ENCODE results near the gene SMCO2. TPM values are rescaled to one million over a fixed set of nuclear protein-coding genes. Genes with fewer than 3 reads are reported as not detected.

The SMCO2 gene
- total RNA-seq, 1 experiment from 2014 or later, result not detected

DNA sequence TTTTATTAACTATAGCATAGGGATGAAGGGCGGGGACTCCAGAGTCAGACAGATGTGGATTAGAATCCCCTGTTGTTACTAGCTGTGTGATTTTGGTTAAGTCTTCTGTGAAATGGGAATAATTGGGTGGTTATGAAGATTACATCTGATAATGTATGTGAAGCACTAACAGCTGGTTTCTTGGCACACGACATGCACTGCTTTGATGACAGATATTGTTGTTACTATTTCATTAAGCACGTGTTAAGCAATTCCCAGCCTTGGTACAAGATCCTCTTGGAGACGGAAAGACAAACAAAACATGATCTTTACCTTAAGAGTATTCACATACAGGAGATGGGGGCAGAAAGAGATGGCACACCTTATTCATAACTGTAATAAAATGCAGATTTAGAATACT is 85.4 kb downstream of the SMCO2 start:
- CTCF ChIA-PET, result no interaction called here
- Histone ChIP-seq H3K9me3 (ENCODE audit: control insufficient read depth in 1 of 2, insufficient read depth in 1 of 2, low read depth in 1 of 2, low read length in 2 of 2) (no peaks in the 10 kb centered on the region), H3K4me2 (ENCODE audit: low read length) (no peak overlapping the region), H3K9ac (ENCODE audit: low read length) (no peak overlapping the region), H3K27me3 (ENCODE audit: insufficient read depth, low read length) (no peaks in the 10 kb centered on the region), H3K79me2 (ENCODE audit: insufficient read depth, low read length) (peaks cover 97% of the 10 kb centered on the region), H3K4me1 (ENCODE audit: control insufficient read depth in 1 of 2, insufficient read depth in 2 of 2, low read length in 2 of 2) (peaks cover 36% of the 10 kb centered on the region in 2 experiments), H3K9me2 (ENCODE audit: insufficient read depth) (no peaks in the 10 kb centered on the region), H4K20me1 (ENCODE audit: insufficient read depth) (no peaks in the 10 kb centered on the region), H3K4me3 (replicated peaks in 1 of 2; ENCODE audit: low read depth in 1 of 2, low read length in 2 of 2) (no peak overlapping the region), H3K36me3 (ENCODE audit: control insufficient read depth in 1 of 2, insufficient read depth in 2 of 2, low read length in 2 of 2) (no peaks in the 10 kb centered on the region), H2AFZ (ENCODE audit: low read depth, low read length, poor library complexity, severe bottlenecking) (no peak overlapping the region), H3K27ac (ENCODE audit: low read depth, low read length) (no peak overlapping the region)
- no peak for DNase-seq (ENCODE audit: low read depth, low spot score)
- POLR2A ChIA-PET, result no interaction called here
- RAD21 ChIA-PET (ENCODE audit: low non-redundant PET in 1 of 2, low total read pairs in 2 of 2, uncharacterized antibody in 2 of 2, unreplicated experiment in 2 of 2), result interaction anchor here in 1 of 2 experiments (0.6 kb wide), 1 partner anchor 102 kb away, joined by 3 read pairs; no protein-coding TSS in a partner anchor
- no TSS peak for BruUV-seq (replicated peaks)
- ATAC-seq, result no peak
- TF ChIP-seq EZH2 (IDR thresholded peaks at IDR 0.05) (no peak), CTCF (IDR thresholded peaks at IDR 0.05 in 2 of 3, conservative IDR thresholded peaks at IDR 0.05 in 1 of 3; ENCODE audit: borderline replicate concordance in 1 of 3, insufficient read depth in 1 of 3, low read depth in 2 of 3, low read length in 2 of 3) (no peak), POLR2A (IDR thresholded peaks at IDR 0.05; ENCODE audit: borderline replicate concordance, extremely low read depth, insufficient read depth, insufficient read length) (no peak), SP1 (IDR thresholded peaks at IDR 0.05; ENCODE audit: low read depth) (no peak), ZBTB33 (IDR thresholded peaks at IDR 0.05; ENCODE audit: extremely low read depth, insufficient replicate concordance, low read length) (no peak)
- intact Hi-C loops (cut with micrococcal nuclease), result no loop called here
